SW480 (cell line): Measurements from ENCODE around the gene SH3GL2.

ENCODE experiments used
- DNase-seq: peaks from one replicate; pipeline ENCODE4 v3.0.0-alpha.2; 2016; ENCODE audit warnings: low spot score

The SH3GL2 gene

GRCh38 chr9:17810728-17811571, 232.1 kb downstream of the SH3GL2 start:
- DNase-seq = peak; percentile 34

- DNase-seq = no peak
These were observed 234.9 kb downstream of the SH3GL2 start for GRCh38 chr9:17813798-17814197.

- no peak for DNase-seq
These were observed 237.7 kb downstream of the SH3GL2 start for GRCh38 chr9:17816431-17817027.

GRCh38 chr9:17824191-17824590, 245.3 kb downstream of the SH3GL2 start:
- no peak for DNase-seq

- no peak for DNase-seq
These were observed 245.9 kb downstream of the SH3GL2 start for GRCh38 chr9:17824616-17825264.

- no peak for DNase-seq
These were observed 246.4 kb downstream of the SH3GL2 start for GRCh38 chr9:17825265-17825659.

GRCh38 chr9:17829064-17829463, 250.2 kb downstream of the SH3GL2 start:
- DNase-seq = no peak

GRCh38 chr9:17829812-17830385, 251.0 kb downstream of the SH3GL2 start:
- no peak for DNase-seq

- no peak for DNase-seq
These were observed 253.9 kb downstream of the SH3GL2 start for GRCh38 chr9:17832812-17833211.

- DNase-seq = no peak
These were observed 255.0 kb downstream of the SH3GL2 start for GRCh38 chr9:17833846-17834245.

GRCh38 chr9:17837965-17838364, 259.1 kb downstream of the SH3GL2 start:
- DNase-seq = no peak

GRCh38 chr9:17839776-17840175, 260.9 kb downstream of the SH3GL2 start:
- DNase-seq = no peak

- no peak for DNase-seq
These were observed 264.4 kb downstream of the SH3GL2 start for GRCh38 chr9:17843236-17843635.
